SK-N-MC (cell line): Measurements from ENCODE around the gene METTL24.

Source experiments
- EZH2 ChIP-seq: fragments of 200-600 bp; sonication (generic); IDR thresholded peaks from one replicate; pipeline ENCODE4 v1.6.1; 2017; ENCODE audit warnings: antibody characterized with exemption
- FOXP2 ChIP-seq: optimal IDR thresholded peaks from 2 replicates; pipeline ENCODE3; 2011; ENCODE audit warnings: mild to moderate bottlenecking, moderate library complexity; ENCODE audit not compliant: insufficient read depth; ENCODE audit errors: extremely low read length, control extremely low read depth
- POLR2AphosphoS5 ChIP-seq: IDR thresholded peaks from 2 replicates; pipeline ENCODE4 v1.6.1; 2012; ENCODE audit warnings: mild to moderate bottlenecking, low read depth, low read length, borderline replicate concordance

GRCh38 chr6:110353457-110354001 is 4.6 kb downstream of the METTL24 start:
- TF ChIP-seq EZH2 (no peak), POLR2AphosphoS5 (no peak), FOXP2 (no peak)
